ENCODE data around the gene RTN4RL2. TPM values are rescaled to one million over a fixed set of nuclear protein-coding genes. Genes with fewer than 3 reads are reported as not detected.

The RTN4RL2 gene
- total RNA-seq, 1 experiment from 2014 or later, result 7.0 TPM

DNA sequence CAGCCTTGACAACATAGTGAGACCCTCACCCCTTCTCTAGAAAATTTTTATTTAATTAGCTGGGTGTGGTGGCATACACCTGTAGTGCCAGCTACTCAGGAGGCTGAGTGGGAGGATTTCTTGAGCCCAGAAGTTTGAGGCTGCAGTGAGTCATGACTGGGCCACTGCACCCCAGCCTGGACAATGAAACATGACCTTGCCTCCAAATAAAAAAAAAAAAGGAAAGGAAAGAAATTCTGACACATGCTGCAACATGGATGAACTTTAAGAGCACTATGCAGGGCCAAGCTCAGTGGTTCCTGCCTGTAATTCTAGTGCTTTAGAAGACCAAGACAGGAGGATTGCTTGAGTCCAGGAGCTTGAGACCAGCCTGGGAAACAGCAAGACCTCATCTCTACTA, 42.2 kb upstream of the RTN4RL2 start:
- peaks cover 27 to 49% (median 48%) of the 10 kb centered on the region in 3 experiments for H3K36me3 Mint-ChIP-seq (ENCODE audit: insufficient read depth in 1 of 3, low read depth in 3 of 3)

More for the DNA sequence above, 42.2 kb upstream of the RTN4RL2 start:
- no peak overlapping the region for H4K91ac ChIP-seq (ENCODE audit: insufficient read length, low read depth, low read length)
- no peaks in the 10 kb centered on the region for H3K79me1 ChIP-seq (ENCODE audit: insufficient read depth, low read depth, low read length, poor library complexity, severe bottlenecking)
- H3K23ac ChIP-seq (ENCODE audit: insufficient read length, low read depth, low read length), result no peak overlapping the region
- H2BK12ac ChIP-seq (ENCODE audit: insufficient read length, low read depth, low read length), result no peak overlapping the region
- H4K5ac ChIP-seq (ENCODE audit: insufficient read length, low read depth, low read length), result no peak overlapping the region
- H3K4me2 ChIP-seq (ENCODE audit: insufficient read depth, insufficient read length, low read length), result no peak overlapping the region
- Mint-ChIP-seq H3K4me3 (no peak overlapping the region), H3K27me3 (ENCODE audit: low read depth) (no peaks in the 10 kb centered on the region), H3K9me3 (no peaks in the 10 kb centered on the region), H3K4me1 (peaks cover 8 to 16% of the 10 kb centered on the region in 2 experiments), H3K27ac (no peak overlapping the region)
- no peak overlapping the region for H2BK120ac ChIP-seq (ENCODE audit: low read depth, low read length, poor library complexity, severe bottlenecking)
- H2AK5ac ChIP-seq (ENCODE audit: insufficient read length, low read length), result no peak overlapping the region
- H3K9ac ChIP-seq (ENCODE audit: extremely low read depth, insufficient read length, low read length), result no peak overlapping the region
- H3K23me2 ChIP-seq (ENCODE audit: insufficient read length, low read depth, low read length, poor library complexity, severe bottlenecking), result no peaks in the 10 kb centered on the region
- no peaks in the 10 kb centered on the region for H3K79me2 ChIP-seq (ENCODE audit: insufficient read depth, low read length)
- no peaks in the 10 kb centered on the region for H4K20me1 ChIP-seq (ENCODE audit: control insufficient read depth, insufficient read depth, insufficient read length)
- H2BK5ac ChIP-seq (ENCODE audit: insufficient read length, low read length), result no peak overlapping the region
- H3K14ac ChIP-seq (ENCODE audit: insufficient read depth, low read length), result no peak overlapping the region
- no peak overlapping the region for H2BK20ac ChIP-seq (ENCODE audit: low read depth, low read length, poor library complexity, severe bottlenecking)
- H3K27me3 ChIP-seq (ENCODE audit: insufficient read depth, low read length), result no peaks in the 10 kb centered on the region
- H3T11ph ChIP-seq (ENCODE audit: low read length), result no peak overlapping the region
- no peaks in the 10 kb centered on the region; the same call in 1 of the 2 replicates for H3K4me1 ChIP-seq (ENCODE audit: insufficient read depth, low read length)
- H2AFZ ChIP-seq (ENCODE audit: low read length), result no peak overlapping the region
- H2BK15ac ChIP-seq (ENCODE audit: low read depth, low read length), result no peak overlapping the region
- no peak overlapping the region for H3K27ac ChIP-seq (ENCODE audit: insufficient read length, low read depth, low read length)
- no peaks in the 10 kb centered on the region for H3K9me3 ChIP-seq (ENCODE audit: control insufficient read depth, low read depth, low read length)
- TF ChIP-seq, protein P1, sequence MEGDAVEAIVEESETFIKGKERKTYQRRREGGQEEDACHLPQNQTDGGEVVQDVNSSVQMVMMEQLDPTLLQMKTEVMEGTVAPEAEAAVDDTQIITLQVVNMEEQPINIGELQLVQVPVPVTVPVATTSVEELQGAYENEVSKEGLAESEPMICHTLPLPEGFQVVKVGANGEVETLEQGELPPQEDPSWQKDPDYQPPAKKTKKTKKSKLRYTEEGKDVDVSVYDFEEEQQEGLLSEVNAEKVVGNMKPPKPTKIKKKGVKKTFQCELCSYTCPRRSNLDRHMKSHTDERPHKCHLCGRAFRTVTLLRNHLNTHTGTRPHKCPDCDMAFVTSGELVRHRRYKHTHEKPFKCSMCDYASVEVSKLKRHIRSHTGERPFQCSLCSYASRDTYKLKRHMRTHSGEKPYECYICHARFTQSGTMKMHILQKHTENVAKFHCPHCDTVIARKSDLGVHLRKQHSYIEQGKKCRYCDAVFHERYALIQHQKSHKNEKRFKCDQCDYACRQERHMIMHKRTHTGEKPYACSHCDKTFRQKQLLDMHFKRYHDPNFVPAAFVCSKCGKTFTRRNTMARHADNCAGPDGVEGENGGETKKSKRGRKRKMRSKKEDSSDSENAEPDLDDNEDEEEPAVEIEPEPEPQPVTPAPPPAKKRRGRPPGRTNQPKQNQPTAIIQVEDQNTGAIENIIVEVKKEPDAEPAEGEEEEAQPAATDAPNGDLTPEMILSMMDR (conservative IDR thresholded peaks at IDR 0.05), result no peak
- no peak for DNase-seq
- no peak overlapping the region for H4K8ac ChIP-seq (replicated peaks; ENCODE audit: insufficient read length, low read depth, low read length)
- no peak overlapping the region for H3K4ac ChIP-seq (ENCODE audit: low read depth, low read length)
- H3K56ac ChIP-seq (ENCODE audit: insufficient read length, low read depth, low read length), result no peak overlapping the region
- no peak overlapping the region for H3K18ac ChIP-seq (ENCODE audit: insufficient read length, low read depth, low read length)
